BE2C (cell line): ENCODE results near the gene NTRK3.
A peak's percentile ranks its signal among the peaks of the same experiment; 100 is the strongest.

Source experiments
- DNase-seq: peaks from one replicate; pipeline ENCODE4 v3.0.0-alpha.2; 2020
- H3K27me3 ChIP-seq: fragments of 250-450 bp; sonication (Bioruptor Pico); 2 replicates; pipeline ENCODE4 v1.5.1; 2020; ENCODE audit warnings: mild to moderate bottlenecking
- H3K36me3 ChIP-seq: fragments of 250-450 bp; sonication (Bioruptor Pico); 2 replicates; pipeline ENCODE4 v1.5.1; 2020; ENCODE audit warnings: mild to moderate bottlenecking
- H3K4me1 ChIP-seq: fragments of 250-450 bp; sonication (Bioruptor Pico); 2 replicates; pipeline ENCODE4 v1.5.1; 2020
- H3K4me3 ChIP-seq: 2 replicates; pipeline ENCODE4 v1.5.1; 2011; ENCODE audit warnings: low read depth, low read length
- H3K9me3 ChIP-seq: fragments of 250-450 bp; sonication (Bioruptor Pico); 2 replicates; pipeline ENCODE4 v1.5.1; 2020
- TF ChIP-seq, protein P1 (sequence below): IDR thresholded peaks from 2 replicates; pipeline ENCODE4 v1.5.1; 2012; ENCODE audit warnings: mild to moderate bottlenecking, low read depth, low read length

The NTRK3 gene

DNA sequence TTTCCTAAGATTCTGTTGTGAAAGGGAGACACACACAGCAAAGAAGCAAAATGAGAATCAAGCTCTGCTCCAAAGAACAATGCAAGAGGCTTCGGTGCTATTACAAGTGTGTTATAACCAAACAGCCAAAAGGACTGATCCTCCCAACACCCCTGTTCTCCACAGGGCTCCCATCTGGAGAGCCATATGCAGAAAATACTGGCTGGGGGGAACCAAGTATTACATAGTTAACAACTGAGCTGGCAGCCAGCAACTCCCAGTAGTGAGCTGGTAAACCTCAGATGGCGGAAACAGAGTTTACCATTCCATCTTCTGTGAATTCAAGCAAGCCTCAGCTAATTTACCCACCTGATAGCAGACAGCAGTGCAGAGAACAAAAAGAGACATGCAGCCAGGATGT lies 156.4 kb downstream of the NTRK3 start:
- no peak overlapping the region for H3K4me3 ChIP-seq
- TF ChIP-seq, protein P1, sequence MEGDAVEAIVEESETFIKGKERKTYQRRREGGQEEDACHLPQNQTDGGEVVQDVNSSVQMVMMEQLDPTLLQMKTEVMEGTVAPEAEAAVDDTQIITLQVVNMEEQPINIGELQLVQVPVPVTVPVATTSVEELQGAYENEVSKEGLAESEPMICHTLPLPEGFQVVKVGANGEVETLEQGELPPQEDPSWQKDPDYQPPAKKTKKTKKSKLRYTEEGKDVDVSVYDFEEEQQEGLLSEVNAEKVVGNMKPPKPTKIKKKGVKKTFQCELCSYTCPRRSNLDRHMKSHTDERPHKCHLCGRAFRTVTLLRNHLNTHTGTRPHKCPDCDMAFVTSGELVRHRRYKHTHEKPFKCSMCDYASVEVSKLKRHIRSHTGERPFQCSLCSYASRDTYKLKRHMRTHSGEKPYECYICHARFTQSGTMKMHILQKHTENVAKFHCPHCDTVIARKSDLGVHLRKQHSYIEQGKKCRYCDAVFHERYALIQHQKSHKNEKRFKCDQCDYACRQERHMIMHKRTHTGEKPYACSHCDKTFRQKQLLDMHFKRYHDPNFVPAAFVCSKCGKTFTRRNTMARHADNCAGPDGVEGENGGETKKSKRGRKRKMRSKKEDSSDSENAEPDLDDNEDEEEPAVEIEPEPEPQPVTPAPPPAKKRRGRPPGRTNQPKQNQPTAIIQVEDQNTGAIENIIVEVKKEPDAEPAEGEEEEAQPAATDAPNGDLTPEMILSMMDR = no peak
- DNase-seq = no peak
- H3K36me3 ChIP-seq = no peaks in the 10 kb centered on the region
- no peaks in the 10 kb centered on the region for H3K9me3 ChIP-seq
- no peaks in the 10 kb centered on the region for H3K27me3 ChIP-seq
- H3K4me1 ChIP-seq = no peaks in the 10 kb centered on the region

DNA sequence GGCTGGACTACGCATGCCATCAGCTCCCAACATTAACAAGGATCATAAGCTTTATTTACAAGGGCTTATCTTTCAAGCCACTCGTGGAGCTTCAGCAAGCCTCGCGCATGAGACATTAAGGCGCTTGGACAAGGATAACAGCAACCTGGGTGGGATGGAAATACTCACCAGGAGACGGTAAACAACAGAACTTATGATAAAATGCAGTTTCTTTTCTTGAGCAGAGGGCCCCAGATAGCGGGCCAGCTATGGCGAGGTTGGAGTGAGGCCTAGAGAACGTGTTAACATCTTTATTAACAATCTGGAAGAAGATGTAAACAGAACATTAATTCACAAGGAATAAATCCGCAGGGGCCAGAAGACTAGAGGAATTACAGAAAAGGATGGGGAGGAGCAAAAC lies 158.2 kb downstream of the NTRK3 start:
- no peaks in the 10 kb centered on the region for H3K36me3 ChIP-seq
- TF ChIP-seq, protein P1 = no peak
- no peak overlapping the region for H3K4me3 ChIP-seq
- no peaks in the 10 kb centered on the region for H3K27me3 ChIP-seq
- no peaks in the 10 kb centered on the region for H3K9me3 ChIP-seq
- DNase-seq = no peak
- no peaks in the 10 kb centered on the region for H3K4me1 ChIP-seq

DNA sequence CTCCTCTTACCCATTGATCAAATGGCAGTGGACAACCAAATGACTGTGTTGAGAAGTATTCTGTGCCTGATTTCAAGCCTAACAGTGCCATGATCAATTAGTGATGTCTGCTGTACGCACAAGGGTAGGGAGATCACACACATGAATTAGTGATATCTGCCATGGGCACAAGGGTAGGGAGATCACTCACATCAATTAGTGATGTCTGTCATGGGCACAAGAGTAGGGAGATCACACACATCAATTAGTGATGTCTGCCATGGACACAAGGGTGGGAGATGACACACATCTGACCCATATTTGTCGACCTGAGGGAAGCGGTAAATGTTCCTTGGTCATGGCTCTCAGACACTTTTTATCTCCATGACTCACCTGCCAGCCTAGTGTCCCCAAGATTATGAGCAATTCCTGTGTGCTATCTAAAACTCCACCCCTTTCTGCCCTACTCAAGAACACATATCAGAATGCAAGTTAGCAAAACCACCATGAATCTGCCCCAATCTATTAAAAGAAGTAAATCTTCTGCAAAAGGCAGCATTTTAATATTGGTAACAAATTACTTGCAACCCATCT lies 165.0 kb downstream of the NTRK3 start:
- Histone ChIP-seq H3K9me3 (no peaks in the 10 kb centered on the region), H3K4me1 (no peaks in the 10 kb centered on the region; the same call in 1 of the 2 replicates), H3K36me3 (no peaks in the 10 kb centered on the region), H3K27me3 (no peaks in the 10 kb centered on the region), H3K4me3 (no peak overlapping the region)
- DNase-seq = no peak
- TF ChIP-seq, protein P1 = no peak

DNA sequence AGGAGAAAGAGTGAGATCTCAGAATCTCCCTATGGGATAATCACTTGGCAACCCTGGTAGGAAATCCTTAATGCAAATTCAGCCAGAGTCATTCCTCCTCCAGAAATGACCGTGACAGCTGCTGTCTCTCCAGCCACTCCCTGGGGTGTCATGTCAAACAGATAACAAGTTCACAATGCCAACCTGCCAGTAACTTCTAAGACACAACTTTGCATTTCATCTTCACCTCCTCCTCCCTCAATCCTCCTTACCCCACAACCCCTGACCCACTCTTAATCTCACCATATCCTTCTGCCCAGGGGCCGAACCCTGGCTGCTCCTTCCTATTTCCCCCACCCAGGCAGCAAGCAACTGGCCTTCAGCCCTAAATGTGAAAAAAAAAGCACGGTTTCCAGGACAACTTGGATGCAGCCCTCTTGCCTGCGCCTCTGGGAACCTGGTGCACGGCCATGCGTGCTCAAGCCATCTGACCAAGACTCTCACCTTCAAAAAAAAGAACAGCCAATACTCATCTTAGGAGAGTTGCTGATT lies 166.0 kb downstream of the NTRK3 start:
- TF ChIP-seq, protein P1 = no peak
- no peak for DNase-seq
- Histone ChIP-seq H3K9me3 (no peaks in the 10 kb centered on the region), H3K27me3 (no peaks in the 10 kb centered on the region), H3K4me3 (no peak overlapping the region), H3K36me3 (no peaks in the 10 kb centered on the region), H3K4me1 (no peaks in the 10 kb centered on the region; the same call in 1 of the 2 replicates)

DNA sequence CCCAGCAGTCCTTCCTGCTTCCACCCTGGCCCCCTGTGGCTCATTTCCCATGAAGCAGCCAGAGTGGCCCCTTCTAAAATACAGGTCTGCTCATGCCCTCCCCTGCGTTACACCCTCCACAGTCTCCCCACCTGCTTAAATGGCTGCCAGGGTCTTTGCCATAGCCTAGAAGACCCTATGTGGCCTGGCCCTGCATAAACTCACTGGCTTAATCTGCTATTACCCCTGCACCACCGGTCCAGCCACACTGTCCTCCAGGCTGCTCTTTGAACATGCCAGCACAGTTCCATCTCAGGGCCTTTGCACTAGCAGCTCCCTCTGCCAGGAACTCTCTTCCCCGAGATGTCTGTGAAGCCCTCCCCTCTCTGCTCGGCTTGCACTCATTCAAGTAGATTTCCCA lies 166.8 kb downstream of the NTRK3 start:
- Histone ChIP-seq H3K4me1 (no peaks in the 10 kb centered on the region; the same call in 1 of the 2 replicates), H3K9me3 (no peaks in the 10 kb centered on the region; the same call in 1 of the 2 replicates), H3K27me3 (no peaks in the 10 kb centered on the region), H3K36me3 (no peaks in the 10 kb centered on the region), H3K4me3 (no peak overlapping the region)
- TF ChIP-seq, protein P1 = no peak
- no peak for DNase-seq

DNA sequence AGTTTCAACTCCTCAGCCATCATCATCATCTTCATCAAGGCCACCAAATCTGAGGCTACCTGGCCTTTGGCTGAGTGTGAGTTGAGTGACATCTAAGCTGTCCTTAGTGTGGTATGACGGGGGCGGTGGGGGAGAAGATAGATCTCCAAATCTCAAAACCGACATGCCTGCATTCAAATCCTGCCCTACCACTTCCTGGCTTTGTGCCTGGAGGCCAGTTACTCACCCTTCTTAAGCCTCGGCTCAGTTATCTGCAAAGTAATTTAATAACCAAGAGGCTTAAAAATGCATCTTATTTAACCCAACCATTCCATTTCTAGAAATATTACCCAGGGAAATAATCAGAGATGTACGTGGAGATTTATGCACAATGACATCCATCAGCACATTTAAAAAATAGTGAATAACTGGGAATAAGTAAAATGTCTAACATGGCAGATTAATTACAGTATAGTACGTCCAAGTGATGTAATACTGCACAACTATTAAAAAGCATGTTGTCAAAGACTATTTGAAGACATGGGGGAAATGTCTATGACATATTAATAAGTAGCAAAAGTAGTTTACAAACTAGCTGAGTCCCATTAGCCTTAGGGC lies 167.4 kb downstream of the NTRK3 start:
- Histone ChIP-seq H3K36me3 (no peaks in the 10 kb centered on the region), H3K9me3 (no peaks in the 10 kb centered on the region; the same call in 1 of the 2 replicates), H3K4me3 (no peak overlapping the region), H3K4me1 (no peaks in the 10 kb centered on the region; the same call in 1 of the 2 replicates), H3K27me3 (no peaks in the 10 kb centered on the region)
- DNase-seq = peak; percentile 41
- TF ChIP-seq, protein P1 = no peak
